ENCODE measurements around the gene THBS4.
A peak's percentile ranks its signal among the peaks of the same experiment; 100 is the strongest.

THBS4 gene

DNA sequence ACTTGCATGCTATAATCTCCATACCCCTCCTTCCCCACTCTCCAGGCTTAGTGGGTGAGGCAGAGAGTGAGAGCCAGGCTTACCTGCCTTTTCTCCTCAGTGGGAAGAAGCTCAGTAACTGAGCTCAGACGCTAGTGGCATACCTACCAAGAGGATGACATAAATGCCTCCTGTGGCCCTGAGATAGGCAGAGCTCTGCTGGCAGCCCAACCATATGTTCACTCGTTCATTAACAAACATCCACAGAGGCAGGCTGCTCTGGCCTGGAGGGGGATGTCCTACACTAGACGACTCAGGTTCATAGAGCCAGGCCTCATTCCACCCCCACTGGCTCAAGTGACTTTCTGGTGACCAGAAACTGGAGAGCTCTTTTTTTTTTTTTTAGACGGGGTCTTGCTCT is 81.3 kb downstream of the THBS4 start:
- no peak for DNase-seq (ENCODE audit: low read depth)

DNA sequence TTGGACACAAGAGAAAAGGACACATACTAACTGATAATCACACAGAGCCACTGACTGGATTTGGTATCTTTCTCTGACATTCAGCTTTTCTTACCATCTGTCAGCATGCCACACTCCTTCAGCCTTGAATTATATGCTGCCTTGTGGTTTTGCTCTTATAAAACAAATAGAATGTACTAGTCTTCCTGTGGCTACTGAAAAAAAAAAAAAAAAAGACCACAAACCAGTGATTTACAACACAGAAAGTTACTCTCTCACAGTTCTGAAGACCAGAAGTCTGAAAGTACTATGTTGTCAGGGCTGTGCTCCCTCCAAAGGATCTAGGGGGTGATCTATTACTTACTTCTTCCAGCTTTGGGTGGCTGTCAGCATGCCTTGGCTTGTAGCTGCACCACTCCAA is 82.3 kb downstream of the THBS4 start:
- DNase-seq (ENCODE audit: low read depth): no peak

DNA sequence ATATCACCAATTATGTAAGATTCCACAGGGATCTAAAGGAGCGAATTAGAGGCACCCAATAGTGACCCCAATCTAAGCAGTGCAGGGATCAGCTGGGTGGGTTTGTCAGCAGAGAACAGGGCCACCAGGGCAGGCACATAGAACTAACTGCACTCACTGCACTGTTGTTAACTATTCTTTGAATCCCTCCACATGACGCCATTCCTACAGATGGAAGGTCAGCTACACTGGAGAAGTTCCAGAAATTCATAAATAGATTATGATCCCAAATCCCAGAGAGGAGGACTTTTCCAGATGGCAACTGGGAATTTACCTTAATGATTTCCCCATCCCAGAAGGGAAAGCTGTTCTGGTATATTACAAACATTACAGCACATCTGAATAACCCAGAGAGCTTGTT is 84.2 kb downstream of the THBS4 start:
- DNase-seq (ENCODE audit: low read depth): no peak

DNA sequence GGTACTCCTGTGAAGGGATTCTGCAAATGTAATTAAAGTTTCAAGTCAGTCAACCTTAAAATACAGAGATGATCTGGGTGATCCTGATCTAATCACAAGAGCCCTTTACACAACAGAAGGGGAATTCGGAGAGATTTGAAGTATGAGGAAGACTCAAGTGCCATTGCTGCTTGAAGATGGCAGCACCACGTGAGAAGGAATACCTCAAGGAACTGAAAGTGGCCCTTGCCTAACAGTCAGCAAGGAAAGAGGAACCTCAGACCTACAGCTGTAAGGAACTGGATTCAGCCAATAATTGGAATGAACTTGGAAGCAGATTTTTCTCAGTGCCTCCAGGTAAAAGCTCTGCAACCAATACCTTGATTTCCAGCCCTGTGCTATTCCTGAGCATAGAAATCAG is 87.4 kb downstream of the THBS4 start:
- no peak for DNase-seq (ENCODE audit: low read depth)

DNA sequence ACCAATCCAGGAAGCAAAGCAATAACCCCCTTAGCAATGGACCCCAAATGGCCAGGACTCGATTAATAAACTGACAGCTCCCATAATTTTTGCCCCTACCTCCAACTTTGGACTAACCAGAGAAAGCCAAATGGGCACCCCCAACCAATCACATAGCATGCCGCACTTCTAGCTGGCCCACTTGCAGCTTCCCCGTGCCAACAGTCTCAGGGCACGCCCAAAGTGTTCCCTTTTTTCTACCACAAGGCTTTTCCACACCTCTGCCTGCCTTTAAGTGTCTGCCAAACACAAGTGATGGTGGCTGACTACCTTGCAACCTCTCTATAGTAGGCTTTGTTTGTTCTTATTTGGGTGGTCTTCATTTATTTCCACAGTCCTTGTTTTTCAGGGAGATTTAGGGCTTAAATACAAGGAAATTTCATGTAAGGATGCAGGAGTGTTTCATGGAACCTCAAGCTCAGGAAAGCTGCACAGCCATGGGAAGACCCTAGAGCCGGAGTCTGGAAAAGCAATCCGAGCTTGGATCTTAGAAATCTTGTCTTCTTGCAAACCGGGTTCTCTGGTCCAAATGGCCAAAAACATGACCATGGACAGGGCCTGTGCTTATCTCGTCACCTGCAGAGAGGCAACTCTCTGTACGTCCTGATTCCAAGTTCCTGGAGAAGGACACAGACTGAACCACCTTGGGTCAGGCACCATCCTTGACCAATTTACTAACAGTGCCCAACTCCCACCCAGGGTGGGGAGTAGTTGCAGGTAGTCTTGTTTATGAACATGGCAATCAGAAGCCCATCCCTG is 89.2 kb downstream of the THBS4 start:
- no peak for DNase-seq (ENCODE audit: low read depth)

DNA sequence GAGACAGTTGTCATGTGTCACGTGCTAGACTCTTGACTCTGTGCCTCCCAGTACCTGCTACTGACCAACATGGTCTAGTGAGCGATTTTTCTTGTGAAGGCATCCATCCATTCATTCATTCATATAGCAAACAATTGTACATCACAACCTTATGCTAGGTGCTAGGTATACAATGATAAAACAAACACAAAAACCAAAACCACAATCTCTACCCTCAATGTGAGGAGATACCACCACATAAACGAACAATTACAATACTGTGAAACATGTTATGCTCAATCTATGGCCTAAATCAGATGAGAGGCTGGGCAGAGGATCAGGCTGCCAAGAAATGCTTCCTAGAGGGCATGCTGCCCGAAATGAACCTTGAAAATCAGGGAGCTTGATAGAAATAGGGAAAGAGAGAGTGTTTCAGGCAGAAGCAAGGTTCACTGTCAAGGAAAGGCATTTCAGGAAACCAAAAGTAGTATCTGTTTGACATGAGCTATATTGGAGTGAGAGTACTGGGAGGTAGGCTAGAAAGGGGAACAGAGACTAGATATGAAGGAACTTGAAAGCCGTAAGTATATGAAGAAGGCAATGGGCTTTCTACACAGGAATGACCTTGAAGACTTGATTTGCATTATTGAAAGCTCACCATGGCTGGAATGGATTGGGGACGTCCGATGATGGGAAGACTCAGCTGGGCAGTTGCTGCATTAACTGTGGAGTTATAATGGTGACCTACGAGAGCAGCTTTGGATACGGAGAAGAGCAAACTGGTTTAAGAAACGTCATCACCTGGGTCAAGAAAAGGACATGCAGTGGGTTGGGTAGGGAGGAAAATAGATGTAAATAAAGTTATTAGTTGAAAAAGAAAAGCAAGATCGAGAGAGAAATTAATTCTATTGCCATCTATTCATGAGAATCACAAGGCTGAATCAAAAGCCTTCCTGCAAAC is 90.1 kb downstream of the THBS4 start:
- no peak for DNase-seq (ENCODE audit: low read depth)

DNA sequence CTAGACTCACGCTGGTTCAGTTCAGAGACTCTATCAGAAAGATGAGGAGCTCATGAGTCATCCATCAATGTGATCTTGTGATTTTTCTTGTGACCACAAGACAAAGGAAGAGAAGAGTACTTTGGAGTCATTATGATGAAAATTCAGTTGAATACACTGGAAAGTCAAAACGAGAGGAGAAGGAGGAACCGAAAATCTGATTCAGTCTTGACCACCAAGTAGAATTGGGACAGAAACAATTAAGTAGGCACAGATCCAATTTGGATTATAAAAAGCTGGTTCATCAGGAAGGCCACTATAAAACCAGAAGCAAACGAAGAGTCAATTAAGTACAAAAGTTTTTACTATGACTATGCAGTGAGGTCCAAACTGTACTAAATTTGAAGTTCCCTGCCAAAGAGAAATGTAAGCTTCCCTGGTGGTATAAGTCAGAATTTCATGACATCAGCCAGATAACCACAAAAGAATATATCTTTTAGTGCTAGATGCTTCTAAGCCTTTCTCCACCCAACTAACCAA is 90.9 kb downstream of the THBS4 start:
- DNase-seq (ENCODE audit: low read depth): peak; percentile 90

DNA sequence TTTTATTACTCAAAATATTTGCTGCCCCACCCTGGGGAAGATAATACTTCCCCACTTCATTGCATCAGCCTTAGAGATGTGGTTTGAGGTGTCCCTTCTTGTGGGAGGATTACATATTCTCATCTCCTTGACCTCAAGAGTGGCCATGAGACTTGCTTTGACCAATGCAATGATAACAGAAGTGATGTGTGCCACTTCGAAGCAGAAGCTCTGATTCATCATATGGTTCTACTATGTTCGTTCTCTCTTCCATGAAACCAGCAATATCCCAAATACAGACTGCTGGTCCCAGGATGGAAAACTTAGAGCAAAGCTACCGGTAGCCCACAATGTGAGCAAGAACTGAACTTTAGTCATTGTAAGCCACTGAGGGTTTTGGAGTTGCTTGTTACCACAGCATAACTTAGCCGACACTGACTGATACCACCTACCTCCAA is 92.0 kb downstream of the THBS4 start:
- DNase-seq (ENCODE audit: low read depth): peak; percentile 4

DNA sequence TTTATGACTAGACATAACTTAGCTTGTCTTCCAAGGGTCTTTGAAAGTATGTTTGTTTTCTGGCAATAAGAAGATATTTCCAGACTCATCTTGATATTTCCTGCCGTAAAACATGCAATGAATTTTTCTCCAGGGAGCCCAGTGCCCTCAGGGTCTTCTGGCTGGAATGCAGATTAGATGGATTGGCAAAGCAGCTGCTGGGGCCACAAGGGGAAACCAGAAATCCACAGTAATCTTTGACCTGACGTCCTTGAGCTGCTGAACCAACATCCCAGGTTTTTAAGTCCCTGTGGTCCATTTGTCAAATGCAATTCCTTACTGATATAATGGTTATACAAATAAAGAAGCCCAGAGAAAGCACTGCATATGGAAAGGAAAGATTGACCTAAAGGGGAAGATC is 93.0 kb downstream of the THBS4 start:
- DNase-seq (ENCODE audit: low read depth): peak; percentile 55

DNA sequence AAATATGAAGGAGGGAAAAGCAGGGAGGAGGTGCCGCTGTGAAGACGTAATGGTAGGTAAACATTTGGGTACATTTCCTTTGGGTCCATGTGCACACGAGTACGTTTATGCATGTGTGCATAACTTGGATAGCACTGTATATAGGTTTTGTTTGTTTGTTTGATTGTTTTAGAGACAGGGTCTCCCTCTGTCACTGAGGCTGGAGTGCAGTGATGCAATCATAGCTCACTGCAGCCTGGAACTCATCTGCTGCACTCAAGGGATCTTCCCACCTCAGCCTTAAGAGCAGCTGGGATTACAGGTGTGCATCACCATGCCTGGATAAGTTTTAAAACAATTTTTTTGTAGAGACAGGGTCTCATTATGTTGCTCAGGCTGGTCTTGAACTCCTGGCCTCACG is 94.0 kb downstream of the THBS4 start:
- no peak for DNase-seq (ENCODE audit: low read depth)

Measured in ELR (cell line).